PFSK-1 (cell line): ENCODE results near the gene CLEC2D.

Experiments used
- FOXP2 ChIP-seq: optimal IDR thresholded peaks from 2 replicates; pipeline ENCODE3; 2011; ENCODE audit warnings: borderline replicate concordance, control low read depth, inconsistent platforms; ENCODE audit not compliant: insufficient read depth; ENCODE audit errors: extremely low read length, extremely low read depth
- POLR2AphosphoS5 ChIP-seq: IDR thresholded peaks from 2 replicates; pipeline ENCODE4 v1.6.1; 2012; ENCODE audit warnings: low read depth, mild to moderate bottlenecking, control low read depth, low read length, moderate library complexity
- SIN3A ChIP-seq: IDR thresholded peaks from 2 replicates; pipeline ENCODE4 v1.6.1; 2012; ENCODE audit warnings: mild to moderate bottlenecking, low read length, moderate library complexity, borderline replicate concordance; ENCODE audit not compliant: insufficient read depth
- TAF1 ChIP-seq: IDR thresholded peaks from 2 replicates; pipeline ENCODE4 v1.6.1; 2012; ENCODE audit warnings: low read length, control low read depth, borderline replicate concordance; ENCODE audit not compliant: insufficient read depth
- TF ChIP-seq, protein P1 (sequence below), 2 experiments: IDR thresholded peaks; 2 replicates each; pipeline versions ENCODE4 v1.6.1 to v1.8.0; 2011 to 2012; ENCODE audit warnings: low read depth in 2 of 2, low read length in 2 of 2, control low read depth in 1 of 2, inconsistent platforms in 1 of 2, mild to moderate bottlenecking in 1 of 2, moderate library complexity in 1 of 2; ENCODE audit not compliant: insufficient read depth in 1 of 2

DNA sequence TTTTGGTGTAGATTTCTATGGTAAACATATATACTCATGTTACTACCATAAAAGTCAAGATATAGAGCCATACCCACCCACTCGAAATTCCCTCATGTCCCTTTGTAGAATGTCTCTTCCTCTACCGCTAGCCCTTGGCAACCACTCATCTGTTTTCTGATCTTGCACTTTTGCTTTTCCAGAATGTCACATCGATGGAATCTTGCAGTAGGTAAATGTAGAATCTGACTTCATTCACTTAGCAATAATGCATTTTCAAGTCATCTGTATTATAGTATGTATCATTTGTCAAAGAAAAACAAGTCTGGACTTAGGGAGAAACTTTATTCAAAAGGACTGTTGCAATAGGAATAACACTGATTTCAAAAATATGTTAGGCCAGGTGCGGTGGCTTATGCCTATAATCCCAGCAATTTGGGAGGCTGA, 19.3 kb upstream of the CLEC2D start:
- TF ChIP-seq, protein P1, sequence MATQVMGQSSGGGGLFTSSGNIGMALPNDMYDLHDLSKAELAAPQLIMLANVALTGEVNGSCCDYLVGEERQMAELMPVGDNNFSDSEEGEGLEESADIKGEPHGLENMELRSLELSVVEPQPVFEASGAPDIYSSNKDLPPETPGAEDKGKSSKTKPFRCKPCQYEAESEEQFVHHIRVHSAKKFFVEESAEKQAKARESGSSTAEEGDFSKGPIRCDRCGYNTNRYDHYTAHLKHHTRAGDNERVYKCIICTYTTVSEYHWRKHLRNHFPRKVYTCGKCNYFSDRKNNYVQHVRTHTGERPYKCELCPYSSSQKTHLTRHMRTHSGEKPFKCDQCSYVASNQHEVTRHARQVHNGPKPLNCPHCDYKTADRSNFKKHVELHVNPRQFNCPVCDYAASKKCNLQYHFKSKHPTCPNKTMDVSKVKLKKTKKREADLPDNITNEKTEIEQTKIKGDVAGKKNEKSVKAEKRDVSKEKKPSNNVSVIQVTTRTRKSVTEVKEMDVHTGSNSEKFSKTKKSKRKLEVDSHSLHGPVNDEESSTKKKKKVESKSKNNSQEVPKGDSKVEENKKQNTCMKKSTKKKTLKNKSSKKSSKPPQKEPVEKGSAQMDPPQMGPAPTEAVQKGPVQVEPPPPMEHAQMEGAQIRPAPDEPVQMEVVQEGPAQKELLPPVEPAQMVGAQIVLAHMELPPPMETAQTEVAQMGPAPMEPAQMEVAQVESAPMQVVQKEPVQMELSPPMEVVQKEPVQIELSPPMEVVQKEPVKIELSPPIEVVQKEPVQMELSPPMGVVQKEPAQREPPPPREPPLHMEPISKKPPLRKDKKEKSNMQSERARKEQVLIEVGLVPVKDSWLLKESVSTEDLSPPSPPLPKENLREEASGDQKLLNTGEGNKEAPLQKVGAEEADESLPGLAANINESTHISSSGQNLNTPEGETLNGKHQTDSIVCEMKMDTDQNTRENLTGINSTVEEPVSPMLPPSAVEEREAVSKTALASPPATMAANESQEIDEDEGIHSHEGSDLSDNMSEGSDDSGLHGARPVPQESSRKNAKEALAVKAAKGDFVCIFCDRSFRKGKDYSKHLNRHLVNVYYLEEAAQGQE (IDR thresholded peaks at IDR 0.05; ENCODE audit: insufficient read depth in 1 of 2, low read depth in 2 of 2, low read length in 2 of 2) = no peak
- no peak for TF ChIP-seq TAF1
- no peak for TF ChIP-seq POLR2AphosphoS5
- TF ChIP-seq SIN3A = no peak
- TF ChIP-seq FOXP2 = no peak
